Smooth muscle cell (in vitro differentiated cells): ENCODE data around the gene PHF12. TPM values are rescaled to one million over a fixed set of nuclear protein-coding genes. Genes with fewer than 3 reads are reported as not detected.

Experiments
- DNase-seq: peaks from one replicate; lab custom pipeline; 2025; ENCODE audit not compliant: unreplicated experiment; lab: John Stamatoyannopoulos, UW
- H2AFZ ChIP-seq: fragments of 200-600 bp; sonication (generic); 2 replicates; pipeline ENCODE4 v1.6.0; 2016; ENCODE audit warnings: antibody characterized with exemption, low read depth, mild to moderate bottlenecking
- H3F3A ChIP-seq: fragments of 200-600 bp; sonication (generic); 2 replicates; pipeline ENCODE4 v1.6.0; 2017; ENCODE audit warnings: antibody characterized with exemption, low read depth
- H3K27ac ChIP-seq: fragments of 200-600 bp; sonication (generic); 2 replicates; pipeline ENCODE4 v1.5.1; 2016; ENCODE audit warnings: low read depth, mild to moderate bottlenecking
- H3K27me3 ChIP-seq: fragments of 200-600 bp; sonication (generic); 2 replicates; pipeline ENCODE4 v1.6.1; 2016; ENCODE audit warnings: low read depth, mild to moderate bottlenecking
- H3K36me3 ChIP-seq: fragments of 200-600 bp; sonication (generic); 2 replicates; pipeline ENCODE4 v1.5.1; 2016; ENCODE audit warnings: low read depth
- H3K4me1 ChIP-seq: fragments of 200-600 bp; sonication (generic); 2 replicates; pipeline ENCODE4 v1.5.1; 2016; ENCODE audit warnings: low read depth
- H3K4me2 ChIP-seq: fragments of 200-600 bp; sonication (generic); 2 replicates; pipeline ENCODE4 v1.6.0; 2016; ENCODE audit warnings: mild to moderate bottlenecking
- H3K4me3 ChIP-seq: fragments of 200-600 bp; sonication (generic); 2 replicates; pipeline ENCODE4 v1.5.1; 2016; ENCODE audit warnings: mild to moderate bottlenecking
- H3K79me2 ChIP-seq: fragments of 200-600 bp; sonication (generic); 2 replicates; pipeline ENCODE4 v1.6.0; 2016; ENCODE audit warnings: low read depth, mild to moderate bottlenecking
- H3K9ac ChIP-seq: fragments of 200-600 bp; sonication (generic); 2 replicates; pipeline ENCODE4 v1.6.0; 2016; ENCODE audit warnings: low read depth
- H3K9me3 ChIP-seq: fragments of 200-600 bp; sonication (generic); replicated peaks from 2 replicates; pipeline ENCODE4 v1.5.1; 2016; ENCODE audit warnings: low read depth
- H4K20me1 ChIP-seq: fragments of 200-600 bp; sonication (generic); 2 replicates; pipeline ENCODE4 v1.6.0; 2016; ENCODE audit warnings: low read depth
- CTCF ChIP-seq: fragments of 200-600 bp; sonication (generic); IDR thresholded peaks from 2 replicates; pipeline ENCODE4 v1.5.1; 2017; ENCODE audit warnings: borderline replicate concordance, mild to moderate bottlenecking, antibody characterized with exemption; ENCODE audit not compliant: insufficient read depth, poor library complexity, severe bottlenecking
- WGBS: methylation state at CpG from one replicate; pipeline ENCODE4 v1.1.7; 2016; ENCODE audit warnings: low lambda C conversion rate; 5-methylcytosine and 5-hydroxymethylcytosine counted together
- polyA plus RNA-seq: library from polyadenylated mRNA; unstranded; fragments of >200 nt; fragmentation: Nextera tagmentation; extraction: Ambion mirVana; gene quantifications from 2 replicates; pipeline ENCODE4 v1.2.1, GENCODE V29; 2016
- total RNA-seq: library from RNA; depleted of rRNA; stranded (reverse); fragments of >200 nt; gene quantifications from 2 replicates; pipeline ENCODE4 v1.2.3, GENCODE V29; 2014

Gene PHF12
- total and polyA plus RNA-seq, 2 experiments from 2014 or later: 14.0 to 18.9 TPM

GRCh38 chr17:28956861-28957260 is 5.5 kb upstream of the PHF12 start:
- Histone ChIP-seq H3K4me1 (no peaks in the 10 kb centered on the region), H3K9me3 (no peaks in the 10 kb centered on the region), H3K36me3 (no peaks in the 10 kb centered on the region), H3K4me3 (no peak overlapping the region), H3K79me2 (no peaks in the 10 kb centered on the region), H3K9ac (no peak overlapping the region), H2AFZ (no peak overlapping the region), H3K4me2 (no peak overlapping the region), H3K27ac (no peak overlapping the region), H4K20me1 (no peaks in the 10 kb centered on the region), H3K27me3 (peaks cover 6% of the 10 kb centered on the region), H3F3A (no peaks in the 10 kb centered on the region)
- DNase-seq: no peak
- no peak for TF ChIP-seq CTCF
- 84% methylated on average over 3 of the region's 3 CpGs for WGBS

- no peaks in the 10 kb centered on the region for H3K36me3 ChIP-seq
- no peak for TF ChIP-seq CTCF
- no peaks in the 10 kb centered on the region for H3K27me3 ChIP-seq
- no peak overlapping the region for H3K27ac ChIP-seq
- no peak overlapping the region for H3K4me3 ChIP-seq
- WGBS: 41% methylated on average over 7 of the region's 7 CpGs
- no peaks in the 10 kb centered on the region for H3K9me3 ChIP-seq
- no peak for DNase-seq
- H3K4me2 ChIP-seq: no peak overlapping the region
- no peak overlapping the region for H2AFZ ChIP-seq
- H3K79me2 ChIP-seq: peaks cover under 1% of the 10 kb centered on the region
- no peaks in the 10 kb centered on the region for H3K4me1 ChIP-seq
- no peak overlapping the region for H3K9ac ChIP-seq
- no peaks in the 10 kb centered on the region for H3F3A ChIP-seq
- H4K20me1 ChIP-seq: no peaks in the 10 kb centered on the region
Observed at GRCh38 chr17:28956112-28956511, 4.8 kb upstream of the PHF12 start.

GRCh38 chr17:28955408-28955807 is 4.1 kb upstream of the PHF12 start:
- H3K4me3 ChIP-seq: no peak overlapping the region
- no peaks in the 10 kb centered on the region for H3K27me3 ChIP-seq

More at GRCh38 chr17:28955408-28955807, 4.1 kb upstream of the PHF12 start:
- Histone ChIP-seq H3F3A (peaks cover under 1% of the 10 kb centered on the region), H3K4me2 (no peak overlapping the region), H3K9me3 (no peaks in the 10 kb centered on the region), H3K36me3 (no peaks in the 10 kb centered on the region), H3K79me2 (peaks cover 8% of the 10 kb centered on the region), H2AFZ (no peak overlapping the region), H3K27ac (no peak overlapping the region), H3K9ac (no peak overlapping the region), H4K20me1 (no peaks in the 10 kb centered on the region), H3K4me1 (no peaks in the 10 kb centered on the region)
- 95% methylated on average over 5 of the region's 5 CpGs for WGBS
- DNase-seq: no peak
- TF ChIP-seq CTCF: no peak
